HG03108 (cell line): ENCODE measurements around the gene SYNJ2.

Experiments
- ATAC-seq: cut with Tn5 transposase; IDR thresholded peaks from one replicate; pipeline ENCODE4 v1.9.1; 2021; ENCODE audit warnings: moderate library complexity; ENCODE audit not compliant: unreplicated experiment

Gene SYNJ2

DNA sequence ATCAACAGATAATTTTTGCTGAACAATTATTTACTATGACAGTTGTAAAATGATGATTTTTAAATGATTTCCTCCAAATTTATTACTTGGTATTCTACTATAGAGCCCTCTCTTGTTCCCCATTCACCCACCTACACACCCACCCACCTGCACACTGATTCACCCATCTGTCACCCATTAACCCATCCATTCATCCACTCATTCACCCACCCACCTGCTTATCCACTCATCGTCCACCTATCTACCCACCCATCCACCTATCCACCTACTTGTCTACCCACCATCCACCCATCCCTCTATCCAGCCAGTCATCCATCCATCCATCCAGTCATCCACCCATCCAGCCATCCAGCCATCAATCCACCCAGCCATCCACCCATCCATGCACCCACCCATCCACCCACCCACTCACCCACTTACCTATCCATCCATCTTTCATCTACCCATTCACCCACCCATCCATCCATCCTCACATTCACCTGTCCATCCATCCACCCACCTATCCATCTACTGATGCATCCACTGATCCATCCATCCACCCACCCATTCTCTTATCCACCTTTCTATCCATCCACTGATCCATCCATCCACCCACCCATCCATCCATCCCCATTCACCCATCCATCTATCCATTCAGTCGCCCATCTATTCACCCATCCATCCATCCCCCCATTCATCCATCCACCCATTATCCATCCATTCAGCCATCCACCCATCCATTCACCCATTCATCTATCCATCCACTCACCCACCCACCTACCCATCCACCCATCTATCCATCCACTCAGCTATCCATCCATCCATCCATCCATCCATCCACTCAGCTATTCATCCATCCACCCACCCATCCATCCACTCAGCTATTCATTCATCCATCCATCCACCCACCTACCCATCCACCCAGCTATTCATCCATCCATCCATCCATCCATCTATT, 72.0 kb downstream of the SYNJ2 start:
- ATAC-seq = no peak

DNA sequence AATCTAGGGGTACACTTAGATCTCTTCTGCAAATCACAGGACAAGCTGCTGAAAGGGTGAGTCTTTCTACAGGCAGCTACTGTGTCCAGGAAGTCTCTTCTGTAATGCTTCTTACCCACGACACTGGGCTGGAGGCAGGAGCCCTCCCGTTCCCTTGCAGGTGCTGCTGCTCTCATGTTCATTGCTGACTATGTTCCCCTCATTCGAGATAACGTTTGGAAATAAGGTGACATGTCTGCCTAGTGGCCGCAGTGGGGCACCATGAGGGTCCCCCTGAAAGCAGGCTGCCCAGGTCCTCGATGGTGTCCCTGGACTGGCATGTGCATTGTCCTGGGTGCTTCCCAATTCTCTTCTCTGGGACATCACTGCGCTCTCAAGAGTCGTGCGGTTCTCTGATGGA, 74.7 kb downstream of the SYNJ2 start:
- no peak for ATAC-seq

DNA sequence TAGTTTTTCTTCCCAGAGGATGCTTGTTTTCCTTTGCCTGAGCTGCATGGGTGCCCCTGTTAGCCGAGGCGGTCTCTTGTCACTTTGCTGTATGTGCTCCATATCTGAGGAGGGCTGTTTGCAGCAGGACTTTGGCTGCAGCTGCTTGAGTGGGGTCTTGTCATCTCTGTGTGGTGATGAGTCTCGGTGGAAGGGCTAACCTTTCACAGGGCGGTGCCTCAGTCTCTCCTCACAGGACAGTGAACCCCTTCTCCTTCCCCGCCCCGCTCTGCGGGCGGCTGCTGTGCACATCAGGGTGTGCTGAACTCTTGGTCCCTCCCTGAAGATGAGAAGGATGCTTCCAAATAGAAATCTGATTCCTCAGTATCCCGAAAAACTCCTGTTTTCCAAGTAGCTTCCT, 75.1 kb downstream of the SYNJ2 start:
- no peak for ATAC-seq

DNA sequence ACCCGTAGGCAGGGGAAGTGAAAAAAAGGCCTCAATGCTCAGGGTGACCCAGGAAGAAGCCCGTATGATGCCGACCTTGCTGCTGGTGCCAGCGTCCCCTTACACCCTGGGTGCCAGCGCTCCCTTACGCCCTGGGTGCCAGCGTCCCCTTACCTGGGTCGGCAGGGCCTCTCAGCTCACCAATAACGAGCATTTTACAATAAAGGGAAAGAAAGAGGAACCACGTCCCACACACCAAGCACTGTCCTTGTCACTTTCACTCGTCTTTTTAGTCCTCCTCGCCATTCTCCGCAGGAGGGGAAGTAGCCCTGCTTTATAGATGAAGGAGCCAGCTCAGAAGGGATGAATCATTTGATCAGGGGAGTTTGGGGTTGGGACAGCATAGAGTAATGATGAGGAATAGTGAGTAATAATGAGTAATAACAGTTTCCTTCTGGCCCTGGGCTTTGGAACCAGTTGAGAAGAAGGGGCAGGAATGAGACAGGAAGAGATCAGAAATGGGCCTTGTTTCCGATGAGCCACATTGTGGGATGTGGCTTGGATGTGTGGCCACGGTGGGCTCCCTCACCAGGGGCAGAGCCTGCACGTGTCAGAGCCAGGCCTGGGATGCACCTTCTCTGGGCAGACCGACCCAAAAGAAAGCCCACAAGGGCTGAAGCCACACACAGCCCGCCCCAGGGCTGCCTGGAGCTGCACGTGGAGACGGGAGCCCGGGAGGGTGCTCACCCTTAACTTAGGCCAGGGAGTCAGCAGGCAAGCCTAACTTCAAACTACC, 75.7 kb downstream of the SYNJ2 start:
- ATAC-seq = no peak

DNA sequence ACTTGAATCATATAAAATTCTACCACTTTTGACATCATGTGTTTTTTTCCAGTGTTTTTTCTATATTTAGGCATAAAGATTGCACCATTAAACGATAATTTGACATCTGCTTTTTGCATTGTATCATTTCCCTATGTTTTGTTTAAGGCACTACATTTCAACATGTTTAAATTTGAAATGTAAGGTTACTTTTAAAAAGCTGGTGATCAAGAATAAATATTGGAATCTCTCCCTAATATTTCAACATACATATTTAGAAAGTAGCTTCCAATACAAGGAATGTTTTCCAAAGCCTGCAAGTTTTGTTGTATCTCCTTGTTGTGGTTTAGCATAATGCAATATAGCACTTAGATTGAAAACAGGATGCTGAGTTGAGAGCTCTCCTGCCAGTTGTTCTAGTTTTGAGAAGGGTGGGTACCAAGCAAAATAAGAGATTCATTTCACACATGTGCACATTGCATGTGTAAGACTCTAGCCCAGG, 76.5 kb downstream of the SYNJ2 start:
- ATAC-seq = no peak

DNA sequence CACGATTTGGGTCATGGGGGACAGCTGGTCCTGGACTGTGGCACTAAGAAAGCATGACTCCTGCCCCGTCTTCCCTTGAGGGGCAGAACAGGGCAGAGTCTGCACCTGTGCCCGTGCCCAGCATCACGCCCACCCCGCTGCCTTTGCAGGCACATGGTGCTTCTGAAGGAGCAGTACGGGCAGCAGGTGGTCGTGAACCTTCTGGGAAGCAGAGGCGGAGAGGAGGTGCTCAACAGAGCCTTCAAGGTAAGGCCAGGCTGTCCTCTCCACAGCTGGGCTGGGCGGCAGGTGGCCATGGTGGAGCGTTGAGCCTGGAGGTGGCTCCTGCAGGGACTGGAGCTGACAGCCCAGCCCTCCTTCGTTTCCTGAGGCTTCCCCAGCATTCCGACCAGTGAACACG, 77.4 kb downstream of the SYNJ2 start:
- no peak for ATAC-seq

DNA sequence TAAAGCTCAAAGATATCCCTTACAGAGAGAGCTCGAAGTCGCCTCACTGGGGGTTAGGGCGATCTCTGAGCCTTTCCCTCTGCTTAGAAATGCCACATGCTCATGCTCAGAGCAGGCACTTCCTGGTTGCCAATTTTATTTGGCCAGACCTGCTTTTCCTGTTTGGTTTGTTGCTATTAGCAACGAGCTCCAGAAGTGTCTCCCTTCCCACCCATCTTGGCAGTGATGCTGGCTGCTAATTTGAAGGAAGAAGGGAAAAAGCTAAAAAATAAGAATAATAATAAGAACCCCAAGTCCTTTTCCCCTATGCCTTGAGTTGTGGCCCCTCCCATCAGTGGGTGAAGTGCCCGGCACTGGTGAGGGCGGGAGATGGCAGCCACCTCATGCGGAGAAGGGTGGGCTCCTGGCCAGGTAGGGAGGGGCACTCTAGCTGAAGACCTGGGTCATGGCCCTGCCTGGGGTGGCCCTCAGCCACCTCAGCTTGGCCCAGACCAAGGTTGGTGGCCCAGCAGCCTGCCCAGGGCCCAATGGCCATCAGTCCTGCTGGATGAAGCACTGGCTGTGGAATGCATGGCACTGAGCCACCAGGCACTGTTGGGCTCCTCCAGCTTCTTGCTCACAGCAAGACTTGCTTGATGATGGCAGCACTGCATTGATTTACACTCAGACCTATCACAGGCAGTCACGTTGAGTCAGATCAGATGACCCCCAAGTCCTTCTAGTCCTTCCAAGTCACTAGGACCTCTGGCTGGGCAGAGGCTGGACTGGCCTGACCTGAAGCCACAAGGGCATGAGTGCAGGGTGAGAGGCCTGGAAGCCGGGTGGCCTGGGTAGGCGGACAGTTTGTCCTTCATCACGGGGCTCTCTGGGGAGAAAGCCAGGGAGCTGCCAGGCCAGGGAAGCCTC, 79.0 kb downstream of the SYNJ2 start:
- ATAC-seq = no peak

GRCh38 chr6:158061361-158061708, 79.7 kb downstream of the SYNJ2 start:
- ATAC-seq = no peak

GRCh38 chr6:158061709-158062461, 80.2 kb downstream of the SYNJ2 start:
- no peak for ATAC-seq

DNA sequence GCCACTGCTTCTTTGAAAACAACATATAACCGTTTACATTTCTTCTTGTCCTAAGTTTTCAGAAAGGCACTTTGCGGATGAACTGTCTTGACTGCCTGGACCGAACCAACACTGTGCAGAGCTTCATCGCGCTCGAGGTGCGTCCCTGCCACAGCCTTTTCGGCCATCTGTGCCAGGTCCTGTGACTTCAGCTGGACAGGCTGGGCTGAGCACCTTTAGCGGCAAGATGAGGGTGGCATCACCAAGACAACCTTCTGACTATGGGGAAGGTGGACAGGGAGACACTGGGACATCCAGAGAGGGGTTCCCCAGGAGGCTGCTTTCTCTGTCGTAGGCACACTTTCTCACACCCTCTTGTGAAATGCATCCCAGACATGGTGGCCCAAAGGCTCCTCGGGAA, 82.1 kb downstream of the SYNJ2 start:
- no peak for ATAC-seq

GRCh38 chr6:158064725-158065251, 83.1 kb downstream of the SYNJ2 start:
- ATAC-seq = no peak

GRCh38 chr6:158066136-158066781, 84.6 kb downstream of the SYNJ2 start:
- ATAC-seq = no peak

DNA sequence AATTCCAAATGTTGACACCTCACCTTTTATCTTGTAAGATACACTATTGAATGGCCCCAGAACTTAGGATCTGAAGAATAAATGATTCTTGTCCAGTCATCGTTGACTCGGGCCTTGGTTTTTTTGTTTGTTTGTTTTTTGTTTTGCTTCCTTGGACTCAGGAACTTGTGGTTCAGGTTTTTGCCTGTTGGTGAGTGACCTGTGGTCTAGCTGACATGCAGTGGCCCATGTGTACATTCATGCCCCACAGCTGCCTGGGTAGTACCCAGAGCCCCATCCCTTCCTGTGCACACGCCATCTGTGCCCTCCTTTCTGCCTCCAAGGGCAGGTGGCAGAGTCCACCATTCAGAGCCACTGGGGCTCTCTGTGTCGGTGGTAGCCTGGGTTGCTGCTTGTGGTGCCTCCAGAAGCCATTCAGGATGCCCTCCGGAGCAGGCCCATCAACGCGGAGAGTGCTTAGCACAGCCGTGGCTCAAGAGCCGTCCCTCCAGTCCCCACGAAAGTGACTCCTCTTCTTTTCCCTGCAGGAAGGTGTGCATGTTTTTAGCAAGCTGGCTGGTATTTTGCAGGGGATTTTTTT, 85.9 kb downstream of the SYNJ2 start:
- no peak for ATAC-seq

- ATAC-seq = no peak
Measured at GRCh38 chr6:158068156-158068892, 86.7 kb downstream of the SYNJ2 start.

DNA sequence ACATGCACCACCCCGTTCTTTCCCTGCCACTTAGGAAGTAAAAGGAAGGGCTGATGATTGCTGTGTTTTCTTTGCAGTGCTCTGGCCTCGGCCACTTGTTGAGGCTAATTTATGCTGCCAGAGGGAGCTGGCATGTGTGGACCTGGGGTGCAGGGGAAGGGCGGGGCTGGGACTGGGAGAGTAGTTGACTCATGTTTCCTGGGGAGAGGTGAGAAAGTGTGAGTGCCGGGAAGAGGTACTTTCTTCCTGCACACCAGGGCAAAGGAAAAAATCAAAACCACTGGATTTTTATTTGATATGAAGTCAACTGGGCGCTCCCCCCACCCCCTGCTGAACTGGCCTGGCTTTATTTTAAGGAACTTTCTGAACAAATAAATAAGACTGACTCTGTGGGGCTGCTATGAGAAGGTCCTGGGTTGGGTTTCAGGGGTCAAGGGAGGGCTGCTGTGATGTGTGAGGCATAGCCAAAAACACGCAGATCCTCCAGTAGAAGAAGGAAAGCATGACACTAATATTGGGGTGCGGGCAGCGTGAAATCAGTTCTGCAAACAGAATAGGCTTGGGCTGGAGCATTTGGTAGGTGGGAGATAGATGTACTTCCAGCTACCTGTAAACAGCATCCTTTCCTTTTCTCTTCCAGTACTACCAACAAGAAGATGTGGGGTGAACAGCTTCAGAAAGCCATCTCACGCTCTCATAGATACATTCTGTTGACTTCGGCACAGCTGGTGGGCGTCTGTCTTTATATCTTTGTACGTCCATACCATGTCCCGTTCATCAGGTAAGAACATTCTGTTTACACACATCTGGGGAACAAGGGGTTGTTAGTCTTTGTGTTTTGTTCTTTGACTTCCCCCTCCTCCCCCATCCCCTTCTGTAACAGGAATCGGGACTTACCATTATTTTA, 87.5 kb downstream of the SYNJ2 start:
- no peak for ATAC-seq

GRCh38 chr6:158069800-158070195, 88.1 kb downstream of the SYNJ2 start:
- no peak for ATAC-seq

- ATAC-seq = no peak
Measured at GRCh38 chr6:158070513-158070912, 88.8 kb downstream of the SYNJ2 start.
